ENCODE measurements around the gene PCDHGA9.
"Not testable (repeated sequence)": the region's sequence is repeated elsewhere in the genome, so short reads cannot be mapped to it uniquely, and the experiment has no call there.

The PCDHGA9 gene

GRCh38 chr5:141414548-141415274 lies 12.1 kb downstream of the PCDHGA9 start:
- DNase-seq = not testable (repeated sequence)

- not testable (repeated sequence) for DNase-seq
Measured at GRCh38 chr5:141415275-141415618, 12.7 kb downstream of the PCDHGA9 start.

- DNase-seq = peak in 3 of 5 experiments; percentile 21 to 56 (median 35)
Measured at GRCh38 chr5:141417494-141418172, 15.1 kb downstream of the PCDHGA9 start, which contains the start of gene PCDHGB7. Gene PCDHGB7, plus strand, starts transcription at chr5:141417677. Its CDS starts 183 bp downstream, at chr5:141417860.

- DNase-seq = no peak
Measured at GRCh38 chr5:141419074-141419880, 16.7 kb downstream of the PCDHGA9 start.

- DNase-seq = peak in 1 of 5 experiments; percentile 45
Measured at GRCh38 chr5:141420855-141421488, 18.4 kb downstream of the PCDHGA9 start, which contains the start of gene PCDHGA11. Gene PCDHGA11, plus strand, starts transcription at chr5:141421051. Its CDS starts 177 bp downstream, at chr5:141421228.

- DNase-seq = no peak
Measured at GRCh38 chr5:141421489-141421855, 18.9 kb downstream of the PCDHGA9 start.

GRCh38 chr5:141422742-141423291 lies 20.2 kb downstream of the PCDHGA9 start:
- no peak for DNase-seq

- no peak for DNase-seq
Measured at GRCh38 chr5:141427783-141428426, 25.3 kb downstream of the PCDHGA9 start.

GRCh38 chr5:141430332-141431113 lies 27.9 kb downstream of the PCDHGA9 start, which contains the start of gene PCDHGA12:
Gene PCDHGA12, plus strand, starts transcription at chr5:141430507. Its CDS starts 253 bp downstream, at chr5:141430760.
- peak in 1 of 5 experiments; percentile 51 for DNase-seq

- DNase-seq = no peak
Measured at GRCh38 chr5:141431286-141431685, 28.7 kb downstream of the PCDHGA9 start.

GRCh38 chr5:141432308-141432707 lies 29.7 kb downstream of the PCDHGA9 start:
- DNase-seq = not testable (repeated sequence)

- not testable (repeated sequence) for DNase-seq
Measured at GRCh38 chr5:141432726-141433125, 30.1 kb downstream of the PCDHGA9 start.

- no peak for DNase-seq
Measured at GRCh38 chr5:141434006-141434405, 31.4 kb downstream of the PCDHGA9 start.

GRCh38 chr5:141437221-141437620 lies 34.6 kb downstream of the PCDHGA9 start:
- no peak for DNase-seq

GRCh38 chr5:141439411-141440141 lies 37.0 kb downstream of the PCDHGA9 start:
- DNase-seq = no peak

- DNase-seq = no peak
Measured at GRCh38 chr5:141440341-141440740, 37.8 kb downstream of the PCDHGA9 start.

GRCh38 chr5:141441571-141442170 lies 39.1 kb downstream of the PCDHGA9 start:
- no peak for DNase-seq

Measured in T-helper 2 cell (primary cell).